CD4-positive, alpha-beta memory T cell (primary cell): Measurements from ENCODE around the gene EIF5A. TPM values are rescaled to one million over a fixed set of nuclear protein-coding genes. Genes with fewer than 3 reads are reported as not detected.

Experiments
- CTCF ChIA-PET: fragments of 350-600 bp; sonication (Branson Sonifier 250); formaldehyde crosslinking; loops from one replicate; lab custom pipeline; 2021; ENCODE audit warnings: inconsistent platforms; ENCODE audit not compliant: partially characterized antibody; lab: Charles Lee
- POLR2A ChIA-PET: fragments of 350-600 bp; sonication (Branson Sonifier 250); formaldehyde crosslinking; loops from one replicate; lab custom pipeline; 2021; ENCODE audit not compliant: partially characterized antibody; lab: Charles Lee
- DNase-seq, 5 donors: peaks; one replicate each; pipeline versions ENCODE4 v3.0.0 to v3.0.0-alpha.2; 2020 to 2022; ENCODE audit warnings: mixed read lengths in 1 of 5
- H3K27ac ChIP-seq: one replicate; pipeline ENCODE4 v1.7.0; 2013; ENCODE audit warnings: low read depth, low read length
- H3K27me3 ChIP-seq: 2 replicates; pipeline ENCODE4 v1.7.0; 2013; ENCODE audit warnings: mild to moderate bottlenecking, low read length, moderate library complexity; ENCODE audit not compliant: insufficient read depth
- H3K36me3 ChIP-seq: 2 replicates; pipeline ENCODE4 v1.7.0; 2013; ENCODE audit warnings: mild to moderate bottlenecking, low read length, moderate library complexity; ENCODE audit not compliant: insufficient read depth
- H3K4me1 ChIP-seq: 2 replicates; pipeline ENCODE4 v1.7.0; 2013; ENCODE audit warnings: mild to moderate bottlenecking, low read length, moderate library complexity; ENCODE audit not compliant: insufficient read depth
- H3K4me3 ChIP-seq, 2 donors: one replicate each; pipeline ENCODE4 v1.7.0; 2013; ENCODE audit warnings: low read length in 2 of 2, mild to moderate bottlenecking in 1 of 2
- H3K9me3 ChIP-seq, 2 donors: one replicate each; pipeline ENCODE4 v1.7.0; 2013; ENCODE audit warnings: low read length in 2 of 2, control low read depth in 1 of 2; ENCODE audit not compliant: control insufficient read depth in 1 of 2
- H3K27ac Mint-ChIP-seq, 7 donors: one replicate each; pipeline ENCODE4 v1.8.0; 2020 to 2021; ENCODE audit warnings: mixed read lengths in 7 of 7, mild to moderate bottlenecking in 6 of 7, inconsistent platforms in 3 of 7, moderate library complexity in 3 of 7
- H3K27me3 Mint-ChIP-seq, 2 donors: one replicate each; pipeline ENCODE4 v1.8.0; 2020 to 2021; ENCODE audit warnings: mixed read lengths in 2 of 2
- H3K36me3 Mint-ChIP-seq, 2 donors: one replicate each; pipeline ENCODE4 v1.8.0; 2020 to 2021; ENCODE audit warnings: mixed read lengths in 2 of 2, inconsistent platforms in 1 of 2, mild to moderate bottlenecking in 1 of 2
- H3K4me1 Mint-ChIP-seq, 4 donors: one replicate each; pipeline ENCODE4 v1.8.0; 2020 to 2021; ENCODE audit warnings: mixed read lengths in 4 of 4, mild to moderate bottlenecking in 1 of 4
- H3K4me3 Mint-ChIP-seq, 8 donors: one replicate each; pipeline ENCODE4 v1.8.0; 2020 to 2021; ENCODE audit warnings: mixed read lengths in 8 of 8, mild to moderate bottlenecking in 7 of 8, moderate library complexity in 6 of 8, inconsistent platforms in 3 of 8
- H3K9me3 Mint-ChIP-seq, 8 donors: one replicate each; pipeline ENCODE4 v1.8.0; 2020 to 2021; ENCODE audit warnings: mixed read lengths in 8 of 8, mild to moderate bottlenecking in 5 of 8, inconsistent platforms in 3 of 8, moderate library complexity in 1 of 8
- intact Hi-C: fragments of 100-400 bp; cut with micrococcal nuclease; formaldehyde crosslinking; loops from one replicate; pipeline ENCODE4 v1.15.1; 2023
- polyA plus RNA-seq, 2 donors: library from polyadenylated mRNA; unstranded; fragments of 300-500 nt; fragmentation: Illumina TruSeq; gene quantifications; one replicate each; pipeline ENCODE4 v1.2.3, GENCODE V29; 2021
- total RNA-seq, 2 experiments: library from RNA; stranded (reverse); gene quantifications; one replicate each; pipeline ENCODE4 v1.2.3, GENCODE V29; 2021

Gene EIF5A
- total and polyA plus RNA-seq, 4 experiments from 2014 or later, result 230 to 850 (median 242) TPM

DNA sequence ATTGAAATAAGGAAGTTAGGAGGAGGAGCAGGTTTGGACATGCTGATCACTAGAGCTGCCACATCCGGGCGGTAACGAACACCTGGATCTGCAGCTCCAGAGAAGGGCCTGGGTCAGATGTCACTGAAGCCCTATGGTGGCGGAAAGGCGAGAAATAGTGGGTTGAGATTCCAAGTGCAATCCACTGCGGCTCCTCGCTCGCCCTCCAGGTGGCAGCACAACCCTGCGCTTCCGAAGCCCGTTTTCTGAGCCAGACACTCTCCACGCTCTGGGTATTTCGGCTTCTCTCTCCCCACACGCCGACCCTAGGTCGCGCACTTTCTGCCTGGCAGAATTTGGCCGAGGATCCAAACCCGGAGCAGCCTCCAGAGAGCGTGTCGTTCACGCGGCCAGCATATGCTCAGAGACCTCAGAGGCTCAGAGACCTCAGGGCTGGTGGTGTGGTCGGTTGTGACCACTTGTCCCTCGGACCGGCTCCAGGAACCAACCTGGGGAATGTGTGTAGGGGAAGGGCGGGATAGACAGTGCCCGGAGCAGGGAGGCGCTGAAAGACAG lies 26.8 kb upstream of the EIF5A start:
- Histone ChIP-seq H3K4me1 (peaks cover 25% of the 10 kb centered on the region), H3K4me3 (peak overlapping the region; percentile 23 to 58), H3K27me3 (peaks cover 10% of the 10 kb centered on the region), H3K36me3 (no peaks in the 10 kb centered on the region), H3K9me3 (no peaks in the 10 kb centered on the region), H3K27ac (peak overlapping the region; percentile 41)
- intact Hi-C loops, result loop anchor here (1.0 to 5.0 kb wide), 11 partner anchors 16 to 408 kb away; partner anchors contain the start of genes EIF5A, NEURL4, SENP3 and WRAP53
- ChIA-PET CTCF (interaction anchor here (0.6 to 2.8 kb wide), 11 partner anchors 9 to 280 kb away, joined by 3 to 26 read pairs (median 4); no protein-coding TSS in a partner anchor), POLR2A (interaction anchor here (0.9 to 3.6 kb wide), 9 partner anchors 16 to 71 kb away, joined by 3 to 15 read pairs (median 4); partner anchors contain the start of genes ACAP1 and CLDN7)
- Mint-ChIP-seq H3K36me3 (no peaks in the 10 kb centered on the region), H3K27me3 (peaks cover 15 to 19% of the 10 kb centered on the region in 2 donors), H3K9me3 (no peaks in the 10 kb centered on the region), H3K4me3 (peak overlapping the region; percentile 77 to 90 (median 82)), H3K4me1 (peaks cover 4 to 28% (median 18%) of the 10 kb centered on the region in 4 donors), H3K27ac (peak overlapping the region; percentile 36 to 84 (median 64))
- DNase-seq, result peak; percentile 82 to 86 (median 85)

DNA sequence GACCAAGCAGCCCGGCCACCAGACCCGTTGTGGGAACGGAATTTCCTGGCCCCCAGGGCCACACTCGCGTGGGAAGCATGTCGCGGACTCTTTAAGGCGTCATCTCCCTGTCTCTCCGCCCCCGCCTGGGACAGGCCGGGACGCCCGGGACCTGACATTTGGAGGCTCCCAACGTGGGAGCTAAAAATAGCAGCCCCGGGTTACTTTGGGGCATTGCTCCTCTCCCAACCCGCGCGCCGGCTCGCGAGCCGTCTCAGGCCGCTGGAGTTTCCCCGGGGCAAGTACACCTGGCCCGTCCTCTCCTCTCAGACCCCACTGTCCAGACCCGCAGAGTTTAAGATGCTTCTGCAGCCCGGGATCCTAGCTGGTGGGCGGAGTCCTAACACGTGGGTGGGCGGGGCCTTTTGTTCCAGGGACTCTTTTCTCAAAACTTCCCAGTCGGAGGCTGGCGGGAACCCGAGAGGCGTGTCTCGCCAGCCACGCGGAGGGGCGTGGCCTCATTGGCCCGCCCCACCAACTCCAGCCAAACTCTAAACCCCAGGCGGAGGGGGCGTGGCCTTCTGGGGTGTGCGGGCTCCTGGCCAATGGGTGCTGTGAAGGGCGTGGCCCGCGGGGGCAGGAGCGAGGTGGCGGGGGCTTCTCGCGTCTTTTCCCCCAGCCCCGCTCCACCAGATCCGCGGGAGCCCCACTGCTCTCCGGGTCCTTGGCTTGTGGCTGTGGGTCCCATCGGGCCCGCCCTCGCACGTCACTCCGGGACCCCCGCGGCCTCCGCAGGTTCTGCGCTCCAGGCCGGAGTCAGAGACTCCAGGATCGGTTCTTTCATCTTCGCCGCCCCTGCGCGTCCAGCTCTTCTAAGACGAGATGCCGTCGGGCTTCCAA lies 26.1 kb upstream of the EIF5A start, which contains the start of gene SLC2A4:
SLC2A4 (plus strand) TSS at position 645 of the 879 bp plus-strand sequence; CDS start at position 862, 217 bp downstream.
- H3K36me3 ChIP-seq, result no peaks in the 10 kb centered on the region
- Mint-ChIP-seq H3K27ac (peak within 1 kb of the TSS; percentile 36 to 84 (median 66)), H3K27me3 (peaks cover 17 to 23% of the 10 kb centered on the region in 2 donors), H3K9me3 (no peaks in the 10 kb centered on the region), H3K4me3 (peak within 1 kb of the TSS; percentile 77 to 90 (median 82)), H3K36me3 (no peaks in the 10 kb centered on the region), H3K4me1 (peaks cover 4 to 28% (median 18%) of the 10 kb centered on the region in 4 donors)
- intact Hi-C loops, result loop anchor here (2.0 to 5.0 kb wide), 2 partner anchors 61 to 234 kb away; no protein-coding TSS in a partner anchor
- peak within 1 kb of the TSS; percentile 41 for H3K27ac ChIP-seq
- no peaks in the 10 kb centered on the region for H3K9me3 ChIP-seq
- peaks cover 10% of the 10 kb centered on the region for H3K27me3 ChIP-seq
- H3K4me3 ChIP-seq, result peak within 1 kb of the TSS; percentile 23 to 58
- peaks cover 25% of the 10 kb centered on the region for H3K4me1 ChIP-seq
- CTCF ChIA-PET, result interaction anchor here (0.7 to 2.8 kb wide), 11 partner anchors 10 to 279 kb away, joined by 3 to 26 read pairs (median 3); no protein-coding TSS in a partner anchor
- POLR2A ChIA-PET, result interaction anchor here (0.7 to 3.6 kb wide), 13 partner anchors 15 to 405 kb away, joined by 3 to 15 read pairs (median 3); partner anchors contain the start of genes ACAP1, CLDN7 and TMEM102
- peak; percentile 67 to 81 (median 69) for DNase-seq

DNA sequence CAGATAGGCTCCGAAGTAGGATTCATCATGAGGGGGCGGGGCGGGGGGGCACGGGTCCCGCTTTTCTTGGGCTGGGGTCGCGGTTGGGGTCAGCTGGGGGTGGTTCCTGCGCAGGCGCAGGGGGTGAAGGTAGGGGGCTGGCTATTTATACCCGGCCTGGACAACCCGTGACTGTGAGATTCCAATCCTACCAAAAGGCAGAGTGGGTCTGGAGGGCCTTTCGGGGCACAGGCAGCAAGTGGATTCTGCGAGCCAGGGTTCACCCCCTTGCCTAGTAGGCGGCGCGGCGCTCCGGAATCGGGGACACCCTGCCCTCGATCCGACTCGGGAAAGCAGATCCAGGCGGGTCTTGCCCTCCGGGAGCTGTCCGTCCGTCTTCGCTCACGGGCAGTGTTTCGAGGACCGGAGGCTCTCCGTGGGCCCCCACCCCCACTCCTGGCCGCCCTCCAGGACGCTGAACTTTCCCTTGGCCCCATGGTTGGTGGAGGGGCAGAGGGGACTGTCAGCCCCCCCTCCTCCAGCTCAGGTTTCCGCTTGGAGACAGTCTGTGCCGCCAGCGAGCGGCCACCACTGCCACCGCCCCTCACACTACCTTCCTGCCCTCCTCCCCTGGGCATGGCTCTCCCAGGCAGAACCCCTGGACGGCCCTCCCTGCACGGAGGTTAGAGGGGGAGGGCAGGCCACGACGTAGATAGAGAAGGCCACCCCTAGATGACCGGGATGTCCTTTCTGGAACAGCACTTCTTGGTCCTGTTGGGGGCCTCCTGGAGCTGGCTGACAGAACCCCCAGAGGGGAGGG lies 25.3 kb upstream of the EIF5A start:
- Mint-ChIP-seq H3K9me3 (no peaks in the 10 kb centered on the region), H3K27me3 (peaks cover 19 to 24% of the 10 kb centered on the region in 2 donors), H3K27ac (peak overlapping the region in 1 of 7 donors; percentile 84), H3K4me1 (peaks cover 4 to 28% (median 18%) of the 10 kb centered on the region in 4 donors), H3K4me3 (peak overlapping the region; percentile 30 to 84 (median 78)), H3K36me3 (no peaks in the 10 kb centered on the region)
- DNase-seq, result no peak
- ChIA-PET POLR2A (interaction anchor here (0.7 to 3.6 kb wide), 10 partner anchors 14 to 404 kb away, joined by 3 to 15 read pairs (median 3); partner anchors contain the start of gene TMEM102), CTCF (interaction anchor here (0.9 to 1.9 kb wide), 8 partner anchors 9 to 236 kb away, joined by 3 to 13 read pairs (median 4); partner anchors contain the start of gene ACAP1)
- H3K9me3 ChIP-seq, result no peaks in the 10 kb centered on the region
- H3K27me3 ChIP-seq, result peaks cover 10% of the 10 kb centered on the region
- peak overlapping the region in 1 of 2 donors; percentile 58 for H3K4me3 ChIP-seq
- intact Hi-C loops, result loop anchor here (2.0 to 5.0 kb wide), 2 partner anchors 61 to 235 kb away; no protein-coding TSS in a partner anchor
- no peak overlapping the region for H3K27ac ChIP-seq
- peaks cover 25% of the 10 kb centered on the region for H3K4me1 ChIP-seq
- H3K36me3 ChIP-seq, result no peaks in the 10 kb centered on the region

DNA sequence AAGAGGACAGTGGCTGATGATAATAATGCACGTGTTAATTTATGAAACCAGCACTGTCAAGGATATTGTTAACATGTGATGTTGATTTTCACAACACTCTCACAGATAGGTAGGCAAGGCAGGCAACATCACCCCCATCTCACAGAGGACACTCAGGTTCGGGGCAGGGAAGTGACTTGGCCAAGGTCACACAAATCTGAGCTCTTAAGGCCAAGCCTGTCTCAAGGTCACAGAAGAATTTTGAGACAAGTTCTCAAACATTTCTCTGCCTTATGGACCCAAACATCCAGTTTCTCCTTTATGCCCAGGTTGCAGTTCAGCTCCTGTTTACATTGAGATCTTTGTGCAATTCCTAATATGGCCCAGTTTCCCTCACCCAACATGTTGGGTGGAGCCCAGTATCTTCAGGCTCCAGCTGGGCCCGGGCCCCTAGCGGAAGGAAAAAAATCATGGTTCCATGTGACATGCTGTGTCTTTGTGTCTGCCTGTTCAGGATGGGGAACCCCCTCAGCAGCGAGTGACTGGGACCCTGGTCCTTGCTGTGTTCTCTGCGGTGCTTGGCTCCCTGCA lies 24.6 kb upstream of the EIF5A start:
- intact Hi-C loops, result loop anchor here (5.0 kb wide), 1 partner anchor 236 kb away; no protein-coding TSS in a partner anchor
- POLR2A ChIA-PET, result interaction anchor here (0.8 to 3.6 kb wide), 5 partner anchors 13 to 237 kb away, joined by 3 to 15 read pairs (median 3); no protein-coding TSS in a partner anchor
- no peak for DNase-seq
- H3K4me3 ChIP-seq, result no peak overlapping the region
- H3K9me3 ChIP-seq, result no peaks in the 10 kb centered on the region
- H3K36me3 ChIP-seq, result no peaks in the 10 kb centered on the region
- peak overlapping the region in 2 of 7 donors; percentile 19 to 51 for H3K27ac Mint-ChIP-seq
- peaks cover 10% of the 10 kb centered on the region for H3K27me3 ChIP-seq
- H3K4me3 Mint-ChIP-seq, result peak overlapping the region in 3 of 8 donors; percentile 30 to 36 (median 31)
- H3K9me3 Mint-ChIP-seq, result no peaks in the 10 kb centered on the region
- peaks cover 19 to 24% of the 10 kb centered on the region in 2 donors for H3K27me3 Mint-ChIP-seq
- no peaks in the 10 kb centered on the region for H3K36me3 Mint-ChIP-seq
- H3K4me1 ChIP-seq, result peaks cover 25% of the 10 kb centered on the region
- no peak overlapping the region for H3K27ac ChIP-seq
- peaks cover 4 to 28% (median 18%) of the 10 kb centered on the region in 4 donors for H3K4me1 Mint-ChIP-seq
- CTCF ChIA-PET, result interaction anchor here (0.9 to 1.9 kb wide), 7 partner anchors 8 to 146 kb away, joined by 3 to 13 read pairs (median 3); partner anchors contain the start of gene ACAP1

DNA sequence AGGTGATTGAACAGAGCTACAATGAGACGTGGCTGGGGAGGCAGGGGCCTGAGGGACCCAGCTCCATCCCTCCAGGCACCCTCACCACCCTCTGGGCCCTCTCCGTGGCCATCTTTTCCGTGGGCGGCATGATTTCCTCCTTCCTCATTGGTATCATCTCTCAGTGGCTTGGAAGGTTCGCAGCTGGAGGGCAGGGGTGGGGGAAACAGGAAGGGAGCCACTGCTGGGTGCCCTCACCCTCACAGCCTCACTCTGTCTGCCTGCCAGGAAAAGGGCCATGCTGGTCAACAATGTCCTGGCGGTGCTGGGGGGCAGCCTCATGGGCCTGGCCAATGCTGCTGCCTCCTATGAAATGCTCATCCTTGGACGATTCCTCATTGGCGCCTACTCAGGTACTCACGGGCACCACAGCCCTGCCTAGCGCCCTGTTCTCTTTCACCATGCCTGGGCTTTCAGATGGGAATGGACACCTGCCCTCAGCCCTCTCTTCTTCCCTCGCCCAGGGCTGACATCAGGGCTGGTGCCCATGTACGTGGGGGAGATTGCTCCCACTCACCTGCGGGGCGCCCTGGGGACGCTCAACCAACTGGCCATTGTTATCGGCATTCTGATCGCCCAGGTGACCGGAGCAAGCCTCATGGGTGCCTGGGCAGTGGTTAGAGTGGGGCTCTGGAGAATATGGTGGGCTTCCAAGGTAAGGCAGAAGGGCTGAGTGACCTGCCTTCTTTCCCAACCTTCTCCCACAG lies 23.8 kb upstream of the EIF5A start:
- ChIA-PET POLR2A (interaction anchor here (3.6 kb wide), 1 partner anchor 12 kb away, joined by 15 read pairs; no protein-coding TSS in a partner anchor), CTCF (interaction anchor here (1.1 to 1.9 kb wide), 4 partner anchors 12 to 54 kb away, joined by 3 to 13 read pairs (median 4); no protein-coding TSS in a partner anchor)
- DNase-seq, result no peak
- intact Hi-C loops, result loop anchor here (5.0 kb wide), 1 partner anchor 236 kb away; no protein-coding TSS in a partner anchor
- H3K9me3 Mint-ChIP-seq, result no peaks in the 10 kb centered on the region
- peaks cover 10% of the 10 kb centered on the region for H3K27me3 ChIP-seq
- H3K27ac ChIP-seq, result no peak overlapping the region
- H3K4me3 Mint-ChIP-seq, result no peak overlapping the region
- peaks cover 25% of the 10 kb centered on the region for H3K4me1 ChIP-seq
- H3K27me3 Mint-ChIP-seq, result peaks cover 19 to 24% of the 10 kb centered on the region in 2 donors
- H3K4me1 Mint-ChIP-seq, result peaks cover 4 to 28% (median 18%) of the 10 kb centered on the region in 4 donors
- H3K4me3 ChIP-seq, result no peak overlapping the region
- H3K27ac Mint-ChIP-seq, result no peak overlapping the region
- no peaks in the 10 kb centered on the region for H3K9me3 ChIP-seq
- H3K36me3 Mint-ChIP-seq, result no peaks in the 10 kb centered on the region
- H3K36me3 ChIP-seq, result no peaks in the 10 kb centered on the region
